Spleen (tissue), 11 donors: ENCODE measurements around the gene ESX1. TPM values are rescaled to one million over a fixed set of nuclear protein-coding genes. Genes with fewer than 3 reads are reported as not detected.
A peak's percentile ranks its signal among the peaks of the same experiment; 100 is the strongest.
"Not testable (repeated sequence)": the region's sequence is repeated elsewhere in the genome, so short reads cannot be mapped to it uniquely, and the experiment has no call there.

Experiments
- DNase-seq: peaks from one replicate; pipeline ENCODE4 v3.0.0-alpha.2; 2020
- H3K27ac ChIP-seq, 8 donors: fragments of 200-600 bp; sonication (generic) in 7 of 8; 1 replicate in 4 of 8; 2 replicates in 4 of 8; pipeline versions ENCODE4 v1.5.0 to v1.8.0; 2016 to 2021; ENCODE audit warnings: inconsistent platforms in 4 of 8, mild to moderate bottlenecking in 4 of 8, moderate library complexity in 1 of 8
- H3K27me3 ChIP-seq, 7 donors: fragments of 200-600 bp; sonication (generic) in 6 of 7; replicated peaks in 1 of 7; 1 replicate in 4 of 7; 2 replicates in 3 of 7; pipeline versions ENCODE4 v1.5.0 to v1.8.0; 2016 to 2021; ENCODE audit warnings: inconsistent platforms in 3 of 7, mild to moderate bottlenecking in 1 of 7
- H3K36me3 ChIP-seq, 6 donors: fragments of 200-600 bp; sonication (generic) in 5 of 6; 1 replicate in 4 of 6; 2 replicates in 2 of 6; pipeline versions ENCODE4 v1.5.0 to v1.8.0; 2016 to 2021; ENCODE audit warnings: inconsistent platforms in 2 of 6
- H3K4me1 ChIP-seq, 6 donors: fragments of 200-600 bp; sonication (generic) in 5 of 6; 1 replicate in 3 of 6; 2 replicates in 3 of 6; pipeline versions ENCODE4 v1.5.0 to v1.8.0; 2016 to 2021; ENCODE audit warnings: inconsistent platforms in 3 of 6
- H3K4me3 ChIP-seq, 8 donors: fragments of 200-600 bp; sonication (generic) in 7 of 8; 1 replicate in 4 of 8; 2 replicates in 4 of 8; pipeline versions ENCODE4 v1.5.0 to v1.8.0; 2016 to 2021; ENCODE audit warnings: inconsistent platforms in 4 of 8, mild to moderate bottlenecking in 4 of 8, moderate library complexity in 2 of 8
- H3K9me3 ChIP-seq, 8 donors: fragments of 200-600 bp; sonication (generic) in 7 of 8; 1 replicate in 4 of 8; 2 replicates in 4 of 8; pipeline versions ENCODE4 v1.5.0 to v1.8.0; 2016 to 2021; ENCODE audit warnings: inconsistent platforms in 4 of 8
- POLR2A ChIP-seq, 3 donors: fragments of 450-650 bp; IDR thresholded peaks; one replicate each; pipeline ENCODE4 v1.5.1; 2017; ENCODE audit warnings: antibody characterized with exemption in 3 of 3, mild to moderate bottlenecking in 1 of 3
- POLR2AphosphoS5 ChIP-seq, 3 donors: sonication (generic); formaldehyde crosslinking; IDR thresholded peaks; one replicate each; pipeline ENCODE4 v1.5.1; 2017; ENCODE audit warnings: antibody characterized with exemption in 3 of 3
- WGBS, 5 donors: extraction: QIAGEN DNeasy Blood & Tissue Kit in 3 of 5; methylation state at CpG; one replicate each; pipeline versions ENCODE4 v1.1.5 to v1.1.7; 2013 to 2018; 5-methylcytosine and 5-hydroxymethylcytosine counted together
- intact Hi-C: fragments of 100-400 bp; cut with DNase I; formaldehyde crosslinking; loops from one replicate; pipeline ENCODE4 v1.15.0; 2023; ENCODE audit warnings: low total_unique reads
- polyA plus RNA-seq, 3 donors: library from polyadenylated mRNA; stranded (reverse); fragments of 200-250 nt; gene quantifications; one replicate each; pipeline ENCODE4 v1.2.1, GENCODE V29; 2013
- total RNA-seq, 7 donors: library from RNA; depleted of rRNA in 3 of 7; stranded (reverse); fragments of >200 nt in 3 of 7; fragmentation: NEBNext Ultra II Directional in 4 of 7; extraction: Animal tissue kit (Norgen Biotek cat#: 25700) in 4 of 7; gene quantifications; one replicate each; pipeline versions ENCODE4 v1.1.0 to v1.2.1, GENCODE V29; 2016 to 2021
- TF ChIP-seq, protein P1 (sequence below), 11 experiments: fragments of 200-600 bp in 7 of 11; fragments of 450-650 bp in 4 of 11; sonication (generic) in 4 of 11; IDR thresholded peaks in 8 of 11; conservative IDR thresholded peaks in 3 of 11; 1 replicate in 7 of 11; 2 replicates in 4 of 11; pipeline versions ENCODE4 v1.4.0 to v1.8.0; 2016 to 2021; ENCODE audit warnings: antibody characterized with exemption in 11 of 11, inconsistent platforms in 4 of 11, mild to moderate bottlenecking in 1 of 11
- donor health status: healthy with polysubstance abuse.
- donor health status: DM: no; HTN: no; CAD: no; lungs with moderate emphysema.
- donor health status: DM: no; HTN: no; CAD: no.
- donor health status: Bipolar disorder and iron deficiency.
- donor health status: healthy.
- donor health status: DM: no; HTN: no; CAD: no.
- donor health status: DM: yes; HTN: yes; CAD: no.

ESX1 gene
- total and polyA plus RNA-seq, 10 donors, result not detected

DNA sequence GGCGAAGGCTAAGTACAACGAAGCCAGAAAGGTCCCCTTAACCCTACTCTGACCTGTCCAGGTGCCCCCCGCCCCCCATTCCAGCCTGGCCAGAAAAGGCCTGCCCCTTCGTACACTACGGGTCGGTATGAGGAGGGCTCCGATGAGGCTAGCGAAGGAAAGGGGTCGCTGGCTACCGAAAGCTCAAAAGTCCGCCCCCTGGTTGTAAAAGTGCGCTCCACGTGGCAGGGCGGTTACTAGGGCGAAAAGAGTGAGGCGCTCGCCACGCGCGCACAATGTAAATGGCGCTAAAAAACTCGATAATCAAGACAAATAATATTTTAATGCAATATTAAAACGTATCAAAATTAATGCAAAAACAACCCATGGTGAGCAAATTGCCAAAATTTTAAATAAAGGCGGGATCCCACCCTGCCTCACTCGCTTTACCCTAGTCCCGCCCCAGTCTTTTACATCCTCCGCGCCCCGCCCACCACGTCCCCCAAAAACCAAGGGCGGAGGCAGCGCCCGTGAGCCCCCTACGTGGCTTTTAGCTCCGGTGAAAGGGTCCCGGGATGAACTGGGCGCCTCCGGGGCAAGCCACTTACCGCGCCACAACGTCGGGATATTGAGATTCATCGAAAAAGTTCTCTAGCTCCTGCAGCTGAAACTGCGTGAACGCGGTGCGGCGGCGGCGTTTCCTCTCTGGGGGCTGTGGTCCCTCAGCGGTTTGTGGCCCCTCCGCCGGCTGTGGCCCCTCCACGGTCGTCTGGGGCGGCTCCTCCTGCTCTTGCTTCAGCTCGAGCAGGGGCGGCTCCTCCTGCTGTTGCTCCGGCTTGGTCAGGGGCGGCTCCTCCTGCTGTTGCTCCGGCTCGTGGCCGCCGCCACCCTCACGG, 929 bp downstream of the ESX1 start:
- Histone ChIP-seq H3K4me1 (peaks cover 0 to 27% (median 12%) of the 10 kb centered on the region in 6 donors), H3K36me3 (no peaks in the 10 kb centered on the region), H3K4me3 (peak overlapping the region in 4 of 8 donors; percentile 5 to 46 (median 10)), H3K27me3 (peaks cover 0 to 56% (median 39%) of the 10 kb centered on the region in 7 donors), H3K9me3 (no peaks in the 10 kb centered on the region), H3K27ac (no peak overlapping the region)
- no peak for TF ChIP-seq POLR2A (IDR thresholded peaks at IDR 0.05)
- 2 to 41% (median 3%) methylated on average over 33 to 65 of the region's 65 CpGs for WGBS, 5 donors
- intact Hi-C loops, result no loop called here
- DNase-seq, result no peak

GRCh38 chrX:104250470-104250869, 4.3 kb downstream of the ESX1 start:
- Histone ChIP-seq H3K36me3 (no peaks in the 10 kb centered on the region), H3K4me1 (peaks cover 0 to 23% (median 12%) of the 10 kb centered on the region in 6 donors), H3K9me3 (no peaks in the 10 kb centered on the region), H3K4me3 (no peak overlapping the region), H3K27me3 (peaks cover 0 to 38% (median 33%) of the 10 kb centered on the region in 7 donors), H3K27ac (no peak overlapping the region)
- 90 to 94% (median 91%) methylated on average over 7 to 17 of the region's 17 CpGs for WGBS, 5 donors
- TF ChIP-seq, protein P1, sequence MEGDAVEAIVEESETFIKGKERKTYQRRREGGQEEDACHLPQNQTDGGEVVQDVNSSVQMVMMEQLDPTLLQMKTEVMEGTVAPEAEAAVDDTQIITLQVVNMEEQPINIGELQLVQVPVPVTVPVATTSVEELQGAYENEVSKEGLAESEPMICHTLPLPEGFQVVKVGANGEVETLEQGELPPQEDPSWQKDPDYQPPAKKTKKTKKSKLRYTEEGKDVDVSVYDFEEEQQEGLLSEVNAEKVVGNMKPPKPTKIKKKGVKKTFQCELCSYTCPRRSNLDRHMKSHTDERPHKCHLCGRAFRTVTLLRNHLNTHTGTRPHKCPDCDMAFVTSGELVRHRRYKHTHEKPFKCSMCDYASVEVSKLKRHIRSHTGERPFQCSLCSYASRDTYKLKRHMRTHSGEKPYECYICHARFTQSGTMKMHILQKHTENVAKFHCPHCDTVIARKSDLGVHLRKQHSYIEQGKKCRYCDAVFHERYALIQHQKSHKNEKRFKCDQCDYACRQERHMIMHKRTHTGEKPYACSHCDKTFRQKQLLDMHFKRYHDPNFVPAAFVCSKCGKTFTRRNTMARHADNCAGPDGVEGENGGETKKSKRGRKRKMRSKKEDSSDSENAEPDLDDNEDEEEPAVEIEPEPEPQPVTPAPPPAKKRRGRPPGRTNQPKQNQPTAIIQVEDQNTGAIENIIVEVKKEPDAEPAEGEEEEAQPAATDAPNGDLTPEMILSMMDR (IDR thresholded peaks at IDR 0.05 in 8 of 11, conservative IDR thresholded peaks at IDR 0.05 in 3 of 11), result no peak
- no peak for TF ChIP-seq POLR2AphosphoS5 (IDR thresholded peaks at IDR 0.05)
- no peak for TF ChIP-seq POLR2A (IDR thresholded peaks at IDR 0.05)
- intact Hi-C loops, result no loop called here
- no peak for DNase-seq

- H3K27me3 ChIP-seq, H3K27ac ChIP-seq, H3K4me1 ChIP-seq, H3K4me3 ChIP-seq, H3K36me3 ChIP-seq, intact Hi-C loops, DNase-seq, H3K9me3 ChIP-seq: not testable (repeated sequence)
- WGBS, 5 donors, result 87 to 96% (median 94%) methylated on average over 10 of the region's 10 CpGs
Measured at GRCh38 chrX:104230060-104230459, 24.7 kb downstream of the ESX1 start.

GRCh38 chrX:104211187-104211586, 43.5 kb downstream of the ESX1 start:
- H3K27ac ChIP-seq, result no peak overlapping the region
- peaks cover 0 to 2% (median 0%) of the 10 kb centered on the region in 7 donors for H3K27me3 ChIP-seq
- intact Hi-C loops, result no loop called here
- H3K36me3 ChIP-seq, result no peaks in the 10 kb centered on the region
- DNase-seq, result no peak
- H3K4me3 ChIP-seq, result no peak overlapping the region
- TF ChIP-seq, protein P1 (IDR thresholded peaks at IDR 0.05 in 8 of 11, conservative IDR thresholded peaks at IDR 0.05 in 3 of 11), result no peak
- no peak for TF ChIP-seq POLR2A (IDR thresholded peaks at IDR 0.05)
- no peak for TF ChIP-seq POLR2AphosphoS5 (IDR thresholded peaks at IDR 0.05)
- H3K9me3 ChIP-seq, result no peaks in the 10 kb centered on the region
- WGBS, 5 donors, result 62 to 90% (median 80%) methylated on average over 5 of the region's 5 CpGs
- H3K4me1 ChIP-seq, result no peaks in the 10 kb centered on the region

GRCh38 chrX:104205548-104205947, 49.2 kb downstream of the ESX1 start:
- Histone ChIP-seq H3K9me3 (no peaks in the 10 kb centered on the region), H3K27me3 (peaks cover 0 to 5% (median 0%) of the 10 kb centered on the region in 7 donors), H3K4me1 (no peaks in the 10 kb centered on the region), H3K4me3 (no peak overlapping the region), H3K27ac (no peak overlapping the region), H3K36me3 (peaks cover 0 to 21% (median 0%) of the 10 kb centered on the region in 6 donors)
- no peak for DNase-seq
- TF ChIP-seq POLR2A (IDR thresholded peaks at IDR 0.05) (no peak), POLR2AphosphoS5 (IDR thresholded peaks at IDR 0.05) (no peak)
- TF ChIP-seq, protein P1 (IDR thresholded peaks at IDR 0.05 in 8 of 11, conservative IDR thresholded peaks at IDR 0.05 in 3 of 11), result no peak
- WGBS, 5 donors, result 71 to 97% (median 90%) methylated on average over 5 of the region's 5 CpGs
- intact Hi-C loops, result no loop called here
